Vagina (tissue), 2 donors: ENCODE measurements around the gene UTS2B. TPM values are rescaled to one million over a fixed set of nuclear protein-coding genes. Genes with fewer than 3 reads are reported as not detected.

Source experiments
- DNase-seq, 2 donors: peaks; one replicate each; pipeline ENCODE4 v3.0.0-alpha.2; 2017; ENCODE audit errors: extremely low spot score in 2 of 2
- H3K27ac ChIP-seq: fragments of 200-600 bp; sonication (generic); one replicate; pipeline ENCODE4 v1.5.1; 2019
- H3K27me3 ChIP-seq: fragments of 200-600 bp; sonication (generic); one replicate; pipeline ENCODE4 v1.5.1; 2019
- H3K36me3 ChIP-seq, 2 donors: fragments of 200-600 bp; sonication (generic); one replicate each; pipeline ENCODE4 v1.5.1; 2017 to 2019
- H3K4me1 ChIP-seq: fragments of 200-600 bp; sonication (generic); one replicate; pipeline ENCODE4 v1.5.1; 2019
- H3K4me3 ChIP-seq, 2 donors: fragments of 200-600 bp; sonication (generic); 1 replicate in 1 of 2; 2 replicates in 1 of 2; pipeline ENCODE4 v1.5.1; 2016 to 2019
- H3K9me3 ChIP-seq: fragments of 200-600 bp; sonication (generic); one replicate; pipeline ENCODE4 v1.5.1; 2019
- CTCF ChIP-seq, 3 experiments: fragments of 450-650 bp in 2 of 3; fragments of 200-600 bp in 1 of 3; sonication (generic) in 1 of 3; IDR thresholded peaks; one replicate each; pipeline ENCODE4 v1.5.1; 2017 to 2019; ENCODE audit warnings: antibody characterized with exemption in 3 of 3, mild to moderate bottlenecking in 2 of 3, moderate library complexity in 2 of 3
- POLR2A ChIP-seq, 2 donors: fragments of 450-650 bp; IDR thresholded peaks; one replicate each; pipeline ENCODE4 v1.6.1; 2017; ENCODE audit warnings: antibody characterized with exemption in 2 of 2, mild to moderate bottlenecking in 2 of 2, moderate library complexity in 2 of 2
- POLR2AphosphoS5 ChIP-seq, 2 donors: sonication (generic); formaldehyde crosslinking; IDR thresholded peaks; one replicate each; pipeline ENCODE4 v1.9.0; 2017; ENCODE audit warnings: antibody characterized with exemption in 2 of 2, mild to moderate bottlenecking in 2 of 2, low read depth in 1 of 2; ENCODE audit not compliant: insufficient read depth in 1 of 2
- intact Hi-C: fragments of 100-400 bp; cut with DNase I; formaldehyde crosslinking; loops from one replicate; pipeline ENCODE4 v1.15.1; 2023
- total RNA-seq: library from RNA; depleted of rRNA; stranded (reverse); fragments of >200 nt; gene quantifications from one replicate; pipeline ENCODE4 v1.2.3, GENCODE V29; 2016

Gene UTS2B
- total RNA-seq, 1 donor from 2014 or later, result 1.7 TPM

- DNase-seq, result no peak
- no peak for TF ChIP-seq CTCF (IDR thresholded peaks at IDR 0.05)
- Histone ChIP-seq H3K27ac (no peak overlapping the region), H3K4me1 (no peaks in the 10 kb centered on the region), H3K9me3 (no peaks in the 10 kb centered on the region), H3K27me3 (no peaks in the 10 kb centered on the region), H3K36me3 (no peaks in the 10 kb centered on the region), H3K4me3 (no peak overlapping the region)
- intact Hi-C loops, result no loop called here
These were observed 94.7 kb downstream of the UTS2B start for GRCh38 chr3:191235331-191236314.

DNA sequence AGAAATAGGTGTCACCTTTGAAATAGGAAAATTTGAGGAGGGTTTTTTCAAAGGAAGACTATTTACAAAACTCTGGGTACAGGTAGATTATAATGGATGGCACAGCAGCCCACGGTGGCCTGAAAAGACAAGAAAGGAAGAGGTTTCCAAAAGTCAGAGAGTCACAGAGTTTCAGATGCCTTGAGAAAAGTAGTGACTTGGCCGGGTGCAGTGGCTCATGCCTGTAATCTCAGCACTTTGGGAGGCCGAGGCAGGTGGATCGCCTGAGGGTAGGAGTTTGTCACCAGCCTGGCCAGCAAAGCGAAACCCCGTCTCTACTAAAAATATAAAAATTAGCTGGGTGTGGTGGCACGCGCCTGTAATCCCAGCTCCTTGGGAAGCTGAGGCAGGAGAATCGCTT, 96.1 kb downstream of the UTS2B start:
- TF ChIP-seq POLR2AphosphoS5 (IDR thresholded peaks at IDR 0.05; ENCODE audit: insufficient read depth in 1 of 2, low read depth in 1 of 2), result no peak
- TF ChIP-seq CTCF (IDR thresholded peaks at IDR 0.05), result no peak
- TF ChIP-seq POLR2A (IDR thresholded peaks at IDR 0.05), result no peak
- no peak overlapping the region for H3K27ac ChIP-seq
- no peaks in the 10 kb centered on the region for H3K36me3 ChIP-seq
- H3K27me3 ChIP-seq, result no peaks in the 10 kb centered on the region
- no peaks in the 10 kb centered on the region for H3K4me1 ChIP-seq
- H3K4me3 ChIP-seq, result no peak overlapping the region
- no peaks in the 10 kb centered on the region for H3K9me3 ChIP-seq
- DNase-seq, result no peak
- intact Hi-C loops, result no loop called here

GRCh38 chr3:191227541-191227940, 102.8 kb downstream of the UTS2B start:
- no peaks in the 10 kb centered on the region for H3K27me3 ChIP-seq
- H3K4me3 ChIP-seq, result no peak overlapping the region
- no peak for DNase-seq
- intact Hi-C loops, result no loop called here
- no peaks in the 10 kb centered on the region for H3K36me3 ChIP-seq
- no peak overlapping the region for H3K27ac ChIP-seq
- no peaks in the 10 kb centered on the region for H3K9me3 ChIP-seq
- TF ChIP-seq POLR2AphosphoS5 (IDR thresholded peaks at IDR 0.05; ENCODE audit: insufficient read depth in 1 of 2, low read depth in 1 of 2), result no peak
- TF ChIP-seq POLR2A (IDR thresholded peaks at IDR 0.05), result no peak
- TF ChIP-seq CTCF (IDR thresholded peaks at IDR 0.05), result no peak
- no peaks in the 10 kb centered on the region for H3K4me1 ChIP-seq

- no peaks in the 10 kb centered on the region for H3K4me1 ChIP-seq
- no peak for TF ChIP-seq POLR2AphosphoS5 (IDR thresholded peaks at IDR 0.05; ENCODE audit: insufficient read depth in 1 of 2, low read depth in 1 of 2)
- TF ChIP-seq CTCF (IDR thresholded peaks at IDR 0.05), result no peak
- no peak for TF ChIP-seq POLR2A (IDR thresholded peaks at IDR 0.05)
- intact Hi-C loops, result no loop called here
- no peaks in the 10 kb centered on the region for H3K9me3 ChIP-seq
- H3K27ac ChIP-seq, result no peak overlapping the region
- no peak for DNase-seq
- H3K27me3 ChIP-seq, result no peaks in the 10 kb centered on the region
- H3K4me3 ChIP-seq, result no peak overlapping the region
- no peaks in the 10 kb centered on the region for H3K36me3 ChIP-seq
These were observed 108.7 kb downstream of the UTS2B start for GRCh38 chr3:191221638-191222037.

DNA sequence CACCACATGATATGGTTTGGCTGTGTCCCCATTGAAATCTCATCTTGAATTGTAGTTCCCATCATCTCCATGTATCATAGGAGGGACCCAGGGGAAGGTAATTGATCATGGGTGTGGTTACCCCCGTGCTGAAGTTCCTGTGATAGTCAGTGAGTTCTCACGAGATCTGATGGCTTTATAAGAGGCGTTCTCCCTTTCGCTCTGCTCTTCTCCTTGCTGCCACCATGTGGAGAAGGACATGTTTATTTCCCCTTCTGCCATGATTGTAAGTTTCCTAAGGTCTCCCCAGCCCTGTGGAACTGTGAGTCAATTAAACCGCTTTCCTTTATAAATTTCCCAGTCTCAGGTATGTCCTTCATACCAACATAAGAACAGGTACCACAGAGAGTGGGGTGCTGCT, 109.4 kb downstream of the UTS2B start:
- no peak overlapping the region for H3K4me3 ChIP-seq
- no peaks in the 10 kb centered on the region for H3K36me3 ChIP-seq
- no peak overlapping the region for H3K27ac ChIP-seq
- TF ChIP-seq POLR2AphosphoS5 (IDR thresholded peaks at IDR 0.05; ENCODE audit: insufficient read depth in 1 of 2, low read depth in 1 of 2), result no peak
- TF ChIP-seq POLR2A (IDR thresholded peaks at IDR 0.05), result no peak
- H3K4me1 ChIP-seq, result no peaks in the 10 kb centered on the region
- H3K9me3 ChIP-seq, result no peaks in the 10 kb centered on the region
- no peaks in the 10 kb centered on the region for H3K27me3 ChIP-seq
- DNase-seq, result no peak
- intact Hi-C loops, result no loop called here
